KMS-11 (cell line): ENCODE data around the gene HOXB2.

Experiments used
- H2AFZ ChIP-seq: fragments of 200-600 bp; sonication (generic); 2 replicates; pipeline ENCODE4 v1.6.1; 2016; ENCODE audit warnings: antibody characterized with exemption, mixed run types, low read depth
- H3K27ac ChIP-seq: fragments of 200-600 bp; sonication (generic); 2 replicates; pipeline ENCODE4 v1.6.1; 2016; ENCODE audit warnings: mild to moderate bottlenecking, mixed run types
- H3K27me3 ChIP-seq: fragments of 200-600 bp; sonication (generic); 2 replicates; pipeline ENCODE4 v1.6.1; 2017; ENCODE audit warnings: mild to moderate bottlenecking, low read depth, mixed run types, moderate library complexity; ENCODE audit not compliant: insufficient read depth
- H3K36me3 ChIP-seq: fragments of 200-600 bp; sonication (generic); 2 replicates; pipeline ENCODE4 v1.6.1; 2017; ENCODE audit warnings: mild to moderate bottlenecking, mixed run types; ENCODE audit not compliant: insufficient read depth
- H3K4me1 ChIP-seq: fragments of 200-600 bp; sonication (generic); 2 replicates; pipeline ENCODE4 v1.6.1; 2016; ENCODE audit warnings: mild to moderate bottlenecking, low read depth, mixed run types; ENCODE audit not compliant: poor library complexity, severe bottlenecking
- H3K4me2 ChIP-seq: fragments of 200-600 bp; sonication (generic); 2 replicates; pipeline ENCODE4 v1.7.0; 2016; ENCODE audit warnings: mild to moderate bottlenecking, mixed run types
- H3K4me3 ChIP-seq: fragments of 200-600 bp; sonication (generic); IDR thresholded peaks from 2 replicates; pipeline ENCODE4 v1.6.1; 2017; ENCODE audit warnings: low read depth, low read length, mixed read lengths; ENCODE audit not compliant: insufficient read depth
- H3K79me2 ChIP-seq: fragments of 200-600 bp; sonication (generic); 2 replicates; pipeline ENCODE4 v1.6.1; 2016; ENCODE audit warnings: low read depth, mixed run types; ENCODE audit not compliant: insufficient read depth
- H3K9ac ChIP-seq: fragments of 200-600 bp; sonication (generic); 2 replicates; pipeline ENCODE4 v1.6.1; 2016; ENCODE audit warnings: mild to moderate bottlenecking, mixed run types
- H4K20me1 ChIP-seq: fragments of 200-600 bp; sonication (generic); 2 replicates; pipeline ENCODE4 v1.6.1; 2016; ENCODE audit warnings: mild to moderate bottlenecking, mixed run types; ENCODE audit not compliant: insufficient read depth
- TF ChIP-seq, protein P1 (sequence below): fragments of 200-600 bp; sonication (generic); conservative IDR thresholded peaks from 2 replicates; pipeline ENCODE4 v1.6.1; 2017; ENCODE audit warnings: low read depth, mild to moderate bottlenecking, antibody characterized with exemption, low read length, moderate library complexity, mixed read lengths

HOXB2 gene

DNA sequence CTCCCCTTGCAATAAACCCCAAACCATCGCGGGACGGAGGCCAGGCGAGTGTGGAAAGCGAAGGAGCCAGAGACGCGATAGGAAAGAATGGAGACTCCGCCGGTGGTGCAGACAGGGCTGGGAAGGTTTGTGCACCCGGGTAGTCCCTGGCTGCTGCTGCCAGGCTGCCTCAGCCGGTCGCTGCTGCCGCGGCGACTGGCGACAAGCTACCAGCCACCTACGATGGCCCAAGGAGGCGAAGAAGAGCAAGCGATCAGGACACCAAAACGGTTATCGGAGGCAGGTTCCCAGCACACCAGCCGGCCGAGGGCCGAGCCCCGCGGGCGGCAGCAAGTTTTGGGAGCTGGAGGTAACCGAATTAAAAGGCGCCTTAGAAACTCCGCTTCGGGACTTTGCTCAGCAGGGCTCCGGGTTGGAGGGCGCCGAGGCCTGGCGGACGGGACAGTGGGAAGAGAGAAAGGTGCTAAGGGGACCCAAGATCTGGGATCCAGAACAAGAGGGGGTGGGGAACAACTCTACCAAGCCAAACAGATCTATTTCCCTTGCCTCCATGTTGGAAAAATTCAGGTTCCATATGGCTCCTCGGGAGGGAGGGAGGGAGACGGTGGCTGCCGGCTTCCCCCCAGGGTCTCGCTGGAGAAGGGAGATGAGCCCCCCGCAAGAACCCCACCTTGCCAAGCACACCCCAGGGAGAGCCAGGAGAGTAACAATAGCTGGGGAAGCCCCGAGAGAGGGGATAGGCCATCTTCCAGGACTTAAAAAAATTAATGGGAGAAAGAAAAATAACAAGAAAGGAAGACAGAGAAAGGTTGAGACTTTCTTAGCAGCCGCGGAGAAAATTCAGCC is 9.7 kb upstream of the HOXB2 start:
- no peak overlapping the region for H2AFZ ChIP-seq
- no peak overlapping the region for H3K4me2 ChIP-seq
- no peaks in the 10 kb centered on the region for H4K20me1 ChIP-seq
- H3K27ac ChIP-seq = no peak overlapping the region
- H3K27me3 ChIP-seq = no peaks in the 10 kb centered on the region
- H3K79me2 ChIP-seq = no peaks in the 10 kb centered on the region
- no peaks in the 10 kb centered on the region for H3K4me1 ChIP-seq
- no peak overlapping the region for H3K4me3 ChIP-seq
- TF ChIP-seq, protein P1, sequence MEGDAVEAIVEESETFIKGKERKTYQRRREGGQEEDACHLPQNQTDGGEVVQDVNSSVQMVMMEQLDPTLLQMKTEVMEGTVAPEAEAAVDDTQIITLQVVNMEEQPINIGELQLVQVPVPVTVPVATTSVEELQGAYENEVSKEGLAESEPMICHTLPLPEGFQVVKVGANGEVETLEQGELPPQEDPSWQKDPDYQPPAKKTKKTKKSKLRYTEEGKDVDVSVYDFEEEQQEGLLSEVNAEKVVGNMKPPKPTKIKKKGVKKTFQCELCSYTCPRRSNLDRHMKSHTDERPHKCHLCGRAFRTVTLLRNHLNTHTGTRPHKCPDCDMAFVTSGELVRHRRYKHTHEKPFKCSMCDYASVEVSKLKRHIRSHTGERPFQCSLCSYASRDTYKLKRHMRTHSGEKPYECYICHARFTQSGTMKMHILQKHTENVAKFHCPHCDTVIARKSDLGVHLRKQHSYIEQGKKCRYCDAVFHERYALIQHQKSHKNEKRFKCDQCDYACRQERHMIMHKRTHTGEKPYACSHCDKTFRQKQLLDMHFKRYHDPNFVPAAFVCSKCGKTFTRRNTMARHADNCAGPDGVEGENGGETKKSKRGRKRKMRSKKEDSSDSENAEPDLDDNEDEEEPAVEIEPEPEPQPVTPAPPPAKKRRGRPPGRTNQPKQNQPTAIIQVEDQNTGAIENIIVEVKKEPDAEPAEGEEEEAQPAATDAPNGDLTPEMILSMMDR = no peak
- H3K9ac ChIP-seq = no peak overlapping the region
- H3K36me3 ChIP-seq = no peaks in the 10 kb centered on the region

DNA sequence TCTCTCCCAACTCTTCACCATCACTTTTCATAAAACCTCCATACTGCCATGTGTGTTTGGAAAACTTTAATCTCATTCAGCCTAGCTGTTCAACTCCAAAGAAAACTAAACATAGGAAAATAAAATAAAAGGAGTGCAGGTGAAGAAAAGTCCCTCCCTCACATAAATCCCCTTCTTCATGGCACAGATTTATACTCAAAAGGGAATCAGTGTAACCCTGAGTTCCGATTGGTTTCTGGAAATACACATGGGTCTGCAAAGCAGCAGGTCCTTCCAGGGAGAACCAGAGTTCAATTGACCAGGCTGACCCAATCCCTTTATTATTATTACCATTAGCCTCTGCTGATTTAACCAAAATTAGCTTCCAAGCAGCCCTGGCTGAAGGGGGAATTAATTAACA is 8.9 kb upstream of the HOXB2 start:
- Histone ChIP-seq H4K20me1 (no peaks in the 10 kb centered on the region), H3K79me2 (no peaks in the 10 kb centered on the region), H3K36me3 (no peaks in the 10 kb centered on the region), H2AFZ (no peak overlapping the region), H3K4me1 (no peaks in the 10 kb centered on the region), H3K4me2 (no peak overlapping the region), H3K27me3 (no peaks in the 10 kb centered on the region), H3K4me3 (no peak overlapping the region), H3K27ac (no peak overlapping the region), H3K9ac (no peak overlapping the region)
- TF ChIP-seq, protein P1 = no peak

DNA sequence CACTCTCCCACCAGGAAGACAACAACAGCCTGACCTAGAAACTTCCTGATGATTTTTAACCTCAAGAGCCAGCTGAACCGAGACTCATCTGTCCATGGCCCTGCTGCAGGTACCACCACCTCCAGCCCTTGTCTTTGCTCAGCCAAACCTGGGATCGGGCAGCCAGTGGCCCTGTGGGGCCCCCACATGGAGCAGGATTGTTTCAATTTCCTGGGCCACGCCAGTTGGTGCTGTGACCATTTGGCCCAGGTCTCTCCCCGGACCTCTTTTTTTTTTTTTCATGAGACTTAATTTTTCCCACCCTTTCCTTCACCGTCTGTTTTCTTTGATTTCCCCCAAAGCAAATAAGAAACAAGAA is 8.3 kb upstream of the HOXB2 start:
- H3K4me2 ChIP-seq = no peak overlapping the region
- no peaks in the 10 kb centered on the region for H3K4me1 ChIP-seq
- H3K4me3 ChIP-seq = no peak overlapping the region
- H2AFZ ChIP-seq = no peak overlapping the region
- no peaks in the 10 kb centered on the region for H3K36me3 ChIP-seq
- H3K79me2 ChIP-seq = no peaks in the 10 kb centered on the region
- no peaks in the 10 kb centered on the region for H3K27me3 ChIP-seq
- H3K27ac ChIP-seq = no peak overlapping the region
- TF ChIP-seq, protein P1 = no peak
- H3K9ac ChIP-seq = no peak overlapping the region
- no peaks in the 10 kb centered on the region for H4K20me1 ChIP-seq

DNA sequence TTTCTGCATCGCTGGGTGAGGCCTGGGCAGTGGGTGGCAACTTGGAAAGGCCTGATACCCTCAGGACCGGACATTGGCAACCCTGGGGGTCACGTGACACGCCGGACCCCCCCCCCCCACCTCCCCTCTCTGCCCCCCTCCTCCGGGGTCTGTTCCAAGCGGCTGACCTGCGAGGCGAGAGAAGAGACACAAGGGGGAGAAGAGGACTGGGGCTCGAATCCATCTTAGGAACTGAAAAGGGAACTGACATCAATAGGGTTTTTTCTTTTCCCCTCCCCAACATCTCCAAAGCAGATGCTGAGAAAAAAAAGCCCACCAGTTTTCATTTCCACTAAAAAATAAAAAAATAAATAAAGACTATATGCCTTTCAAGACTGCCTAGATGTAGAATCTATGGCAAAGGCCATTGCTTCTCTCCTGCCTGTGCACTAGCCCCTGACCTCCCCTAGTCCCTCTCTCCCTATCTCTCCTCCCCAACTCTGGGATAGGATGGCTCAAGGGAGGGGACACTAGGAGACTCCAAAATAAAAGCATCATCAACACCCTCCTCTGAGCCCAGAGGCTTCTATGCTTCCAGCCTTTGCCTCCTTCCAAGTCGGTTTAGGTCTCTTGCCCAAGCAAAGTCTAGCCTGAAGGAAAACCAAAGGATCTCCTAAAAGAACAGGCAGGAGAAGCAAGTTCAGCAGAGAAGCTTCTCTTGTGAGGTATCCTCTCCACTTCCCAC is 7.7 kb upstream of the HOXB2 start:
- H3K4me3 ChIP-seq = no peak overlapping the region
- no peak overlapping the region for H3K4me2 ChIP-seq

More for the DNA sequence above, 7.7 kb upstream of the HOXB2 start:
- Histone ChIP-seq H3K9ac (no peak overlapping the region), H2AFZ (no peak overlapping the region), H3K36me3 (no peaks in the 10 kb centered on the region), H3K27ac (no peak overlapping the region), H3K4me1 (no peaks in the 10 kb centered on the region), H4K20me1 (no peaks in the 10 kb centered on the region), H3K79me2 (no peaks in the 10 kb centered on the region), H3K27me3 (no peaks in the 10 kb centered on the region)
- TF ChIP-seq, protein P1 = no peak
